GM21529 (cell line): Measurements from ENCODE around the gene TSFM.

ENCODE experiments used
- ATAC-seq: cut with Tn5 transposase; IDR thresholded peaks from one replicate; pipeline ENCODE4 v1.9.1; 2021; ENCODE audit not compliant: unreplicated experiment

TSFM gene

DNA sequence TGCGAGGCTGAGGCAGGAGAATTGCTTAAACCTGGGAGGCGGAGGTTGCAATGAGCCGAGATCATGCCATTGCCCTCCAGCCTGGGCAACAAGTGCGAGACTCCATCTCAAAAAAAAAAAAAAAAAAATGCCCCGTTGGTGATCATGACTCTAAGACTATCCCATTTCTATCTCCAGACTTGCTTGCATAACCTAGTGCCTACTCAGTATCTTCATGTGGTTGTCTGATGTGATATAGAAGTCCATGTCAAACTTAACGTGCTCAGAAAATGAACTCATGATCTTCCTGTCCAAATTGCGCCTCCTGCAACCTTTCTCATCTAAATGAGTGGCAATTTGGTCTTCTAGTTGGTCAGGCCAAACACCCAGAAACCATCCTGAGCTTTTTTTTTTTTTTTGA, 4.7 kb upstream of the TSFM start:
- no peak for ATAC-seq

DNA sequence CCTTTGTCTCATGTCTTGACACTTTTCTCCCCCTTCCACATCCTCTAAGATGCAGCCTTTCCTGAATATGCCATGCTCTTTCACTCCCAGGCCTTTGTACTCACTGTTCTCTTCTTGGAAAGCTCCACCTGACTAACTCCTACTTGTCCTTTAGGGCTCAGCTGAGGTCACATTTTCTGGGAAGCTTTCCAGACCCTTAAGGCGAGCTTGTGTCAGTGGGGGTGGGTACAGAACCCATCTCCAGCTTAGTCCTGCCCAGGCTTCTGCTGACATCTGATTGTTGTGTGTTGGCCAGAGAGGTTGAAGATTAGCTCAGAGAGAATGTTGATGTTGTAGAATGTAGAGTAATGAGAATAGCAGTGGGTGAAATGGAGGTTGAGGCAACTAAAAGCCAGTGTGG, 2.9 kb upstream of the TSFM start:
- ATAC-seq = no peak

DNA sequence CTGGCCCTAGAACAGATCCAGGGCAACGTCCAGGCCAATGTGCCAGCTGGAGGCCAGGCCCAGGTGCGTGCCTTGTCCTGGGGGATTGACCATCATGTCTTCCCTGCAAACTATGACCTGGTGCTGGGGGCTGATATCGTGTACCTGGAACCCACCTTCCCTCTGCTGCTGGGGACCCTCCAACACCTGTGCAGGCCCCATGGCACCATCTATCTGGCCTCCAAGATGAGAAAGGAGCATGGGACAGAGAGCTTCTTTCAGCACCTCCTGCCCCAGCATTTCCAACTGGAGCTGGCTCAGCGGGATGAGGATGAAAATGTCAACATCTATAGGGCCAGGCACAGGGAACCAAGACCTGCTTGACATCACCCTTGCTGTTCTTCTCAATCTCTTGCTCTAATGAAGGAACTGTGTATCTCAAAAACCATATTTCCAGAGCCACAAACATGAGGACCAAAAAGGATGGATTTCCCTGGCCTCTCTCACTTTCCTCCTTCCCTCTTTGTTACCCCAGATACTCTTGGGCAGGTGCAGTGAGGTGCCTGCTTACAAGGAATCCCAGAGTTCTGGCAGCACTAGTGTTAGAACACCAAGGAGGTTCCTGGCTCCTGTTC, 2.2 kb upstream of the TSFM start:
- no peak for ATAC-seq

DNA sequence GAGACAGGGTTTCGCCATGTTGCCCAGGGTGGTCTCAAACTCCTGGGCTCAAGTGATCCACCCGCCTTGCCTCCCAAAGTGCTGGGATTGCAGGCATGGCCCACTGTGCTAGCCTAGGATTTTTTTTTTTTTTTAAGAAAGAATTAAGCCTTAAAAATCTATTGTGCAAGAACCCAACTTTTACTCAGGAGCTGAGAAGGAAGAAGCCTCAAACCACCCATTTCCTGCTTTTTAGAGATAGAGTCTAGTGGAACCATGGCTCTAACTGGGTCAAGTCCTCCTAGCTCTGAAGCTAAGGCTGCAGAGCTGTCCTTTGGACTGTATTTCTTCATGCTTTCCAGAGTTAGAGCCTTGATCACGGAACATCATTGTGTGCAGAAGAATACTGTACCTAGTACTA, 1.3 kb upstream of the TSFM start:
- no peak for ATAC-seq

DNA sequence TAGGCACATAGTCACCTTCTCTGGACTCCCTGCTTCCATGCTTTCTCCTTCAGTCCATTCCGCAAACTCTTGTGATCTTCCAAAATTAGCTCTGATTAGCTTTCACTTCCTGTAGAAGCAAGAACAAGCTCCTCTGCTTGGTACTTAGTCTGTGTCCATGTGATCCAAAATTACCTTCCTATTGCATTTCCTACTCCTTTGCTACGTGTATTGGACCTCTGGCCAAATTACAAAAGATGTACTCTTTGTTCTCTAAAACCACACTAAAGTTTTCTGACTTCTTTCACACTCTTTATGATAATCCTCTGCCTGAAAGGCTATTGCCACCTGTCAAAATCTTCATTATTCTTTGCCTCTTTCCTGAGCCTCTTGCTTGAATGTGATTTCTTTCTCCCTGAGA, 786 bp upstream of the TSFM start:
- ATAC-seq = no peak

DNA sequence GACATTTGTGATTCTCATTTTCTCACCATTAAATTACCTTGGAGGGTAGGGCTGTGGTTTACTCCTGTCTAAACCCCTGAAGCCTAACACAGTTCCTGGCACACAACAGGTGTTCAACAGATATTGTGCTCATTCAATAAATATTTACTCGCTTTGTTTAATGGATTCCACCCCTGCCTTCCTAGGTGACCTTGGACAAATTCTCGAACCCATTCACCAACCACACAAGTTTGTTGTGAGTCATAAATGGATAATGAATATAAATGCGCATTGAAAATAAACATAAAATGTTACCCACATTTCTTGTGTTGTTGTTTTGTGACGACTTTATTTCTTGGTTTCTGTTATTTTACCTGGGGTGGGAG, 362 bp upstream of the TSFM start:
- ATAC-seq = peak; percentile 4

DNA sequence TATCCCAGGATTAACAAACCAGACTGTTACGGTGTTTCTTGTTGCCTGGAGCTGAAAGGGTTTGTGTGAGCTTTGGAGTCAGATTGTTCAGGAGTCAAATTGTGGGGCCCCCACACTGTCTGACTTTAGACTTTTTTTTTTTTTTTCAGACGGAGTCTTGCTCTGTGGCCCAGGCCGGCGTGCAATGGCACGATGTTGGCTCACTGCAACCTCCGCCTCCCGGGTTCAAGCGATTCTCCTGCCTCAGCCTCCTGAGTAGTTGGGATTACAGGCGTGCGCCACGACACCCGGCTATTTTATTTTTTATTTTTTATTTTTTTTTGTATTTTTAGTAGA, 847 bp downstream of the TSFM start:
- ATAC-seq = no peak

DNA sequence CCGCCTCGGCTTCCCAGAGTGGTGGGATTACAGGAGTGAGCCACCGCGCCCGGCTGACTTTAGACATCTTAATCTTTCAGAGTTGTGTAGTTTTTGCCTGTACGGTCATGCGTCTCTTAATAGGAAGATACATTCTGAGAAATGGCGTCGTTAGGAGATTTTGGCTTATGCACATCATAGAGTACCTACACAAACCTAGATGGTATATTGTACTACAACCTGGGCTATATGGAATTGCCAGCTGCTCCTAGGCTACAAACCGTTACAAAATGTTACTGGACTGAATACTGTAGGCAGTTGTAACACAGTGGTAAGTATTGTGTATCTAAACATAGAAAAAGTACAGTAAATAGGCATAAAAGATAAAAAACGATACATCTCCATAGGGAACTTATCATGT, 1.3 kb downstream of the TSFM start:
- no peak for ATAC-seq

DNA sequence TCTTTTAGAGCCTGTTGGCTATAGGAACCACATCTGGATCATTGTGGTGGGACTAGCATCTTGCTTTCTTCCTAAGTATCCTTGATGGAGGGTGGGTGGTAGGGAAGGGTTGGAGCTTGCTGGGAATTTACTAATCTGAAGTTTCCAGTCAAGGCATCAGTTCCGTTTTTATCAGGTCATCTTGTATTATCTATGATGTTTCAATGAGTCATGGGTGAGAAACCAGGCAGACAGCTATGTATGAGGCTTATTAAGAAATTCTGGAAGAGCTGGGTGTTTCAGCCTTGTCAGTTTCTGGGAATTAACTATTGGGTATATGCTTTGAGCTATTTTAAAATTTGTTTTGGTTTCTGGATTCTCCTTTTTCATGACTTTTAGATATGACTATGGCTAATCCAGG, 11.3 kb downstream of the TSFM start:
- no peak for ATAC-seq

DNA sequence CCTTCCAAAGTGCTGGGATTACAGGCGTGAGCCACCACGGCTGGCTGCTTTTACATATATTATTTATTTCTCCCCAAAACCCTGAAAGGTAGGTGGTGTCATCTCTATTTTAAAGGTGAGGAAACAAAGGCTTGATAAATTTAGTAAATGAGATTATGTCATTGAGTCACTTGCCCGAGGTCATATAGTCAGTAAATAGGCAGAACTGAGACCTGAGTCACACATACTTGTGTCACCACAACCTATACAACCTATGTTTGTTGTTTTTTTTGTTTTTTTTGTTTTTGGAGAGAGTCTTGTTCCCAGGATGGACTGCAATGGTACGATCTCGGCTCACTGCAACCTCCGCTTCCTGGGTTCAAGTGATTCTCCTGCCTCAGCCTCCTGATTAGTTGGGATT, 12.8 kb downstream of the TSFM start:
- no peak for ATAC-seq

DNA sequence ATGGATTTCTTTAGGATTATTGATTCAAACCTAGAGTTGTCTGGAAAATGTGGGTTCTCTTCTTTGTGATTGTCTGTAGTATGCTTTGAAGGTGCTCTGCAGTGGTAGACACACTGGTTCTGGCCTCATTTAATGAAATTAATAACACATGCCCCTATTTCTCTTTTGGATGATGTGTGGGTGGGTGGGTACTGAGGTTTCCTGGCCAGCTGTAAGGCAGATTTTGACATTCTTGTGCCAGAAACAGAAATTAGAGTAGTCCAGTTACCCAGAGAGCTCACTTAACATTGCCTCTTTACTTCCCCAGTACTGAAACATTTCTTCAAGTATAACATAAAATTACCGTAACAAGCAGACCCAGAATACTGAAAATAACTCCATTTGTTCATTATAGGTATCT, 14.4 kb downstream of the TSFM start:
- ATAC-seq = no peak

DNA sequence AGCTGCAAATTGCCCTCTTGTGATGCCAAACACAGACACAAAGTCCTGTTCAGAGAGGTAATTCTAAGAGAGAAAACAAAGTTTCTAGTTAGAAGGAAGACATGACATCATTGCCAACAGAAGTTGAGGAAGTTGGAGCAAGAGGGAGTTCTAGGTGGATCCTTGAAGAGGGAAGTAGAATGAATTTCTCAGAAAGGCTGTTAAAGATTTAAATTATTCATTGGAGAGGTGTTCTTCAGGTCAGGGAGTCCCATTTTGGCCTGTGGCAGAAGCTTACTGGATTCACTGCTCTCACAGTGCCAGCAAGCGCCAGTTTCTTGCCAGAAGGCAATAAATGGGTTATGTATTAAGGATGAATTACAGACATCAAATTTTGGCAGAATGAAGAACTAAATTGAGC, 15.3 kb downstream of the TSFM start:
- no peak for ATAC-seq

DNA sequence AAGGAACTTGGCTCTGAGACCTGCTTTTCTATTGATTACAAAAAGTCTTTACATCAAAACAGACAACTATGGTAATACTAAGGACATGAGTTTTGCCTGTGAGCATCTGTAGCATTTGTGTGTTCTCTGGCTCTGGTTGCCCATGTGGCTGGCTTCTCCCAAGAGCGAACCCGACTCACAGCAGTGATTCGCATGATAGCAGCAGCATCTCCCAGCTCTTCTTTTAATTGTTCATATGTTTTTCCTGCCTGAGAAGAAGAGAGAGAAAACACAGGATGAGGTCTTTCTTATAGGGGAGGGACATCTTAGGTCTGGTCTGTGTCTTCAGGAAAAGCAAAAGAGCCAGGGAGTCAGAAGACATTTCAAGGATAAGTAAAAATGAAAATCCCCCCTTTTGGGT, 18.4 kb downstream of the TSFM start:
- ATAC-seq = no peak

DNA sequence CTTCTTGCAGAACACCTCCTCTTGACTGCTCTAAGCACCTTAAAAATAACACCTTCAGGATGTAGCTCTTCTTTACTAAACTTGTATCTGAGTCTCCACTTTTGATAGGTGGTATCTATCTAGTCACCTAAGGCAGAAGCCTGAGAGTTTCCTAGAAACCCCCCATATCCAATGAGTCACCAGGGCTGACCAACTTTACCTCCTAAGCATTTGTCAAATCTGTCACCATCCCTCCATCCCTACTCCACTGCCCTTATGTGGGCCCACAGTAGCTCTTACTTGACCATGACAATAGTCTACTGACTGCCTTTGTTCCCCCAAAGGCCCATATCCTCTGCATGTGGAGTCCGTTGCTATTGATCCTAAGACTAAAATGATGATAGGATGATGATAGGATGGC, 20.0 kb downstream of the TSFM start:
- ATAC-seq = no peak

DNA sequence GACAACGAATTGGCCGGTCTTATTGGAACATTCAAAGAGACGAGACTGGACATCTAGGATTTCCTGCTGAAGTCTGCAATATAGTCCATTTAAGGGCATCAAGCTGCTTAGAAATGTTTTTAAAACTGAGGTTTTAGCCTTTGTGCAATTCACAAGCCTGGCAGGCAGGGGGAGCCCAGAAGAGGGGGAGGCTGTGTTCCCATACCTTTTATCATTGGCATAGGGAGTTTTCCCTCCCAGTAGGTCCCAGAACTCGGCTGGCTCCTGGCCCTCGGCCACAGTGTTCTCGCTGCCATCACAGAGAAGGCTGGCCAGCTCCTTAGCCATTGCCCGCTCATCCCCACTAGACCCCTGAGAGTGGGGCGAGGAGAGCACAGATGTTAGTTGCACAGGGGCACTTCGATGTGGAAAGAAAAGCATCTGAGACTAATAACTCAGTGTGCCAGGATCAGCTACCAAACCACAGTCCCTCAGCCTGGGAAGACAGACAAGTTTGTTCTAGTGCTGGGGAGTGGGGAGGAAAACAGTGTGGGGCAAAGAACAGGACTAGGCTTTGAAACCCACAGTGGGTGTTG, 20.8 kb downstream of the TSFM start:
- no peak for ATAC-seq

DNA sequence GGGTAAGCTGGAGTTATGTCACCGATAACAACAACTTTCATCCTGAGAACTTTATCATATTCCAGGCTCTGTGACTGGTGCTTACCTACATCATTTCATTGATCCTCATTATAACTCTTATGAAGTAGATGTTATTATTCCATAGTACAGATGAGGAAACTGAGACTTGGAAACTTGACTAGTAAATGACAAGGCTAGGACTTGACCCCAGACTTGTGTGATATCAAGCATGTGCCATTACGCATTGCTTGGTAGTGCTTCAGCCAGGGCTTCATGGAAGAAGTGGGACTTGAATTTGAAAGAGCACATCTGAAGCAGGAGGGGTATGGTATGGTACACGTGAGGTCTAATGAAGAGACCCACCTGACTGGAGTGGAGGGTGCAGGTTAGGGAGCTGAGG, 24.1 kb downstream of the TSFM start:
- ATAC-seq = no peak

DNA sequence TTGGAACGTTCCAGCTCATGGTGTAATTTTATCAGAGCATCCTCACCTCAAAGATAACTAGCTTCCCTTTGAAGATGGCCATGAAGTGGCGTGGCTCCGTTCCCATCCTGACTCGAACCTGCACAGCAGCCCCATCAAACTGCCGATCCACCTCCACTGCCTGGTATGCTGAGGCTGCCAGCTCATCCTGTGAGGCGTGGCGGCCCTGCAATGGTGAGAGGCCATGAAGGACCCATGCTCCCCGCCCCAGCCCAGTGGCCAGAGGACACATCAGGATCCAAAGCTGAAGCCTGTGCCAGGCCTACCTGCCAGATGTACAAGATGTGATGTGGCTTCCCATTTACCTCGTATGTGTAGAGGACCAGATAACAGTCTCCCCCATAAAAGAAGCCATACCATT, 24.7 kb downstream of the TSFM start:
- ATAC-seq = no peak

DNA sequence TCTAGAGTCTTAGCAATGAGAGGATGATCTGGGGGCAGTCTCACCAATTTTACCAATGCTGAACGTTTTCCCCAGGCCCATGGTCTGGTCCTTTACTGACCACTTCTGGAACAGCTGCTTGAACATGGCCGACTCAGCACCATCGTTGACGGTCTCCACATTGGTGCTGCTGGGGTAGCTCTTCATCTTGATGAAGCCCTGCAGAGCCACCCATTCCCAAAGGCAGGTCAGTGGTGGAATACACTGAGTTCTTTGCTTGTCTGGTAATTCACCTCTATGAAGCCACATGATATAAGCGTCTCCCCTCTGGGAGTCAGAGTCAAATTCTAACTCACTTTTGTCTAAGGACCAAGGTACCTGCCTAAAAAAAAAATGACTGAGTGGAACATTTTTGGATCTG, 25.8 kb downstream of the TSFM start:
- no peak for ATAC-seq

DNA sequence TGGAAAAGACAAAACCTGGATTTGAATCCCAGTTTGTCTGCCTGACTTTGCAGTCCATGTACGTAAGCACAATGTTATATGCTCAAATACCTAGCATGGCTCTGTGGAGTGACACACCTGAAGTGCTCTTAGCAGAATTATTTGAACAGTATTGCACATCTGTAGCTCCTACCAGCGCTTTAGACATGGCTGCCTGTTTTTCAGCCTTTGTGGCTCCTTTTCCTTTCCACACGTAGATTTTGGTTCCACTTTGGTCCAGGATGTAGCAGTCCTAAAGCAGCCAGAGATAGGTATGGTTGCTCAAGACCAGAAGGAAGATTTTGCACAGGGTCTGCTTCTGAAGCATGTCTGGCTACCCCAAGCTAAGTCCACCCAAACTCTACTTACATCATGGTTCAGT, 26.8 kb downstream of the TSFM start:
- no peak for ATAC-seq

DNA sequence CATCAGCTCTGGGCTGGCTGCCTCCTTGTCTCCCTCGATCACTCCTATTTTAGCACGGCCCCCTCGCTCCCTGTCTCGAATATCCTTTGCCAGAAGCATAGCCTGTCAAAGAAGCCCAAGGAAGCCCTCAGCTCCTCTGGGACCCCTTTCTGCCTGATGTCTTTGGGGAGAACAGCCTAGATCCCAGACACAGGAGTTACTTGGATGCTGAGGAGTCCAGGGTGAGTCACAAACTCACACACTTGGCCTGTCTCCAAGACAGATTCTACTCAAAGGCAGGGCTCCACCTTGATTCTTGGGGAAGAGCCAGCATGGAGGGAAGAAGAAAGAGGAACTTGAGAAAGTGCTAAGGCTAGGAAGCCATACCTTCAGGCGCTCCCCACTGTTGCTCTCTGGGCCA, 27.9 kb downstream of the TSFM start:
- no peak for ATAC-seq

DNA sequence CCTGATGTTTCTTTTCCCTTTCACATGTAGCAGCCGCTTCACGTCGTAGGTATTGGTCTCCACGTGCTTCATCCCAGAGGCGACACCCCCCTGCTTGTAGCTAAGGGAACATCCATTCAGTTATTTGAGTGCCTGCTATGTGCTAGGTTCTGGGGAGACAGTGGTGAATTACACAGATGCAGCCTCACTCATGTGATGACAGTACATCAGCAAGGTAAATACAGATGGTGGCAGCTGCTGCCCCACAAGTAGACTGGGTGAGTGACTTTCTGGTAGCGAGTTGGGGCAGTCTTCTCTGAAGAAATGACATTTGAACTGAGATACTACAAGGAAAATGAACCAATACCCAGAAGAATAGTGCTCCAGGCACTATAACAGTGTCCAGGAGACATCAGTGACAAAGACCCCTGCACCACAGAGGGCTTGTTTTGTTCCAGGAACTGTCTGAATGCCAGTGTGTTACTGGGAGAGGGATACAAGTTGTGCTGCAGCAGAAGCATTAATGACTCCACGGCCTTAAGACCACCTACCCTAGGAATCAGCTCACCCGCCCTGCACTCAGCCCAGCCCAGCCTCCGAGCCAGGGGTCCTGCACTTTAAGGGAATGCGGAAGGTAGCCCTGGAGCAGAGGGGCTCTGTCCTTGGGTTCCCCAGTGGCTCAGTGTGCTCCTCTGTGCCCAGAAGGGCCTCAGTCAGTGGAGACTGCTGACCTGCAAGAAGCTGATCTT, 28.6 kb downstream of the TSFM start:
- no peak for ATAC-seq

DNA sequence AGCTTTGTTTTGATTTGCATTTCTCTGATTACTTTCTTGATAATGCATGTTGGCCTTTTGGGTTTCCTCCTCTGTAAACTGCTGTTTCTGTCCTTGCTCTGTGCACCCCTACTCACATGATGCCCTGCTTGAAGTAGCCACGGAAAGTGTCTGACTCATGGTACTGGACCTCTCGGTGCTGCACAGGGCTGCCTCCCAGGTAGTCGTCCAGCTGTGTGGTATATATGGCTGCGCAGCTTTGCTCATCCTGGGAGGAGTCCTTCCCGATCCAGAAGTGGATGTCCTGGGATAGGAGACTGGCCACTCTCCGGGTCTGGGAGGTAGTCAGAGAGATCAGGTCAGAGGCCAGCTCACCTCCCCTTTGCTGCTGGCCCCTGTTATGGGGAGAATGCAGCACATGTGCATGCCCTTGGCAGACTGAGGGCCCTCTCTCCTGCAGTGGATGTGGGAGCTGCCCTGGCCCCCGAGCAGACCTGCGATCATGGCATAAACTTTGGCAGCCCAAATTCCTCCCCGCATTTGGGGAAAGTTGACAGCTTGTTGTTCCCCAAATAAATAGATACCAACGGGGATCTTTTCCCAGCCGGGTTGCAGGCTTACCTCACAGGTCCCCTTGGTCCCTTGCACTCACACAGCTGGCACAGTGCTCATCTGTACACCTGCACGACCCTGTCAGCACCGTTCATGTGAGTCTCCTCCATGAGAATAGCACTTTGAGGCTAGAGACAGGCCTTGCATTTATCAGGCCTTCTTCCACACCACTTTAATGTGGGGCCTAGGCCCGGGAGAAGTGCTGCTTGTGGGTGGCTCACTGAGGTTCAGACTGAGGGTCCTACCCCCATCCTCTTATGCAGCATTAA, 30.8 kb downstream of the TSFM start:
- no peak for ATAC-seq
